GM23248 (cell line): ENCODE results near the gene CLSTN2. TPM values are rescaled to one million over a fixed set of nuclear protein-coding genes. Genes with fewer than 3 reads are reported as not detected.

ENCODE experiments used
- DNase-seq: peaks from one replicate; pipeline ENCODE4 v3.0.0-alpha.2; 2015
- H2AFZ ChIP-seq: fragments of 200-600 bp; sonication (generic); 2 replicates; pipeline ENCODE4 v1.6.1; 2016; ENCODE audit warnings: antibody characterized with exemption
- H3F3A ChIP-seq: fragments of 200-600 bp; sonication (generic); 2 replicates; pipeline ENCODE4 v1.6.1; 2016; ENCODE audit warnings: mild to moderate bottlenecking, antibody characterized with exemption, mixed run types; ENCODE audit not compliant: insufficient read depth
- H3K27ac ChIP-seq: fragments of 200-600 bp; sonication (generic); 2 replicates; pipeline ENCODE4 v1.5.1; 2016; ENCODE audit warnings: mild to moderate bottlenecking
- H3K27me3 ChIP-seq: fragments of 200-600 bp; sonication (generic); replicated peaks from 2 replicates; pipeline ENCODE4 v1.6.1; 2016; ENCODE audit warnings: mild to moderate bottlenecking; ENCODE audit not compliant: insufficient read depth
- H3K36me3 ChIP-seq: fragments of 200-600 bp; sonication (generic); 2 replicates; pipeline ENCODE4 v1.6.1; 2016; ENCODE audit warnings: low read depth, mild to moderate bottlenecking
- H3K4me1 ChIP-seq: fragments of 200-600 bp; sonication (generic); 2 replicates; pipeline ENCODE4 v1.6.1; 2016; ENCODE audit warnings: mild to moderate bottlenecking; ENCODE audit not compliant: insufficient read depth
- H3K4me2 ChIP-seq: fragments of 200-600 bp; sonication (generic); one replicate; pipeline ENCODE4 v1.6.1; 2016; ENCODE audit warnings: mild to moderate bottlenecking; ENCODE audit not compliant: unreplicated experiment
- H3K4me3 ChIP-seq: fragments of 200-600 bp; sonication (generic); 2 replicates; pipeline ENCODE4 v1.5.1; 2016; ENCODE audit warnings: mild to moderate bottlenecking
- H3K79me2 ChIP-seq: fragments of 200-600 bp; sonication (generic); 2 replicates; pipeline ENCODE4 v1.6.1; 2016; ENCODE audit warnings: mild to moderate bottlenecking; ENCODE audit not compliant: insufficient read depth
- H3K9ac ChIP-seq: fragments of 200-600 bp; sonication (generic); 2 replicates; pipeline ENCODE4 v1.6.1; 2016; ENCODE audit warnings: mild to moderate bottlenecking
- H3K9me2 ChIP-seq: fragments of 200-600 bp; sonication (generic); 2 replicates; pipeline ENCODE4 v1.6.1; 2016; ENCODE audit warnings: mixed run types, mild to moderate bottlenecking, moderate library complexity; ENCODE audit not compliant: insufficient read depth
- H3K9me3 ChIP-seq: fragments of 200-600 bp; sonication (generic); one replicate; pipeline ENCODE4 v1.6.1; 2017; ENCODE audit warnings: low read depth
- H4K20me1 ChIP-seq: fragments of 200-600 bp; sonication (generic); 2 replicates; pipeline ENCODE4 v1.6.0; 2016; ENCODE audit not compliant: insufficient read depth
- EZH2 ChIP-seq: fragments of 200-600 bp; sonication (generic); IDR thresholded peaks from 2 replicates; pipeline ENCODE4 v1.6.1; 2018; ENCODE audit warnings: antibody characterized with exemption, mild to moderate bottlenecking; ENCODE audit not compliant: insufficient read depth, poor library complexity, severe bottlenecking
- EZH2phosphoT487 ChIP-seq: fragments of 200-600 bp; sonication (generic); IDR thresholded peaks from 2 replicates; pipeline ENCODE4 v1.6.1; 2018; ENCODE audit warnings: antibody characterized with exemption, moderate library complexity, mild to moderate bottlenecking, low read depth; ENCODE audit not compliant: insufficient read depth
- WGBS, 2 experiments: methylation state at CpG; one replicate each; pipeline ENCODE4 v1.1.6; 2015 to 2017; ENCODE audit warnings: low lambda C conversion rate in 2 of 2, low coverage in 1 of 2; ENCODE audit errors: missing lambda C conversion rate in 2 of 2; 5-methylcytosine and 5-hydroxymethylcytosine counted together
- in situ Hi-C: fragments of 300-500 bp; cut with MboI; formaldehyde crosslinking; loops from 2 replicates; pipeline ENCODE4 v1.15.0; 2020
- polyA plus RNA-seq: library from polyadenylated mRNA; unstranded; fragments of >200 nt; fragmentation: Nextera tagmentation; extraction: Ambion mirVana; gene quantifications from 2 replicates; pipeline ENCODE4 v1.2.1, GENCODE V29; 2016
- total RNA-seq: library from RNA; depleted of rRNA; stranded (reverse); fragments of >200 nt; shearing (Covaris generic); gene quantifications from 2 replicates; pipeline ENCODE4 v1.2.3, GENCODE V29; 2014

Gene CLSTN2
- total and polyA plus RNA-seq, 2 experiments from 2014 or later = not detected

DNA sequence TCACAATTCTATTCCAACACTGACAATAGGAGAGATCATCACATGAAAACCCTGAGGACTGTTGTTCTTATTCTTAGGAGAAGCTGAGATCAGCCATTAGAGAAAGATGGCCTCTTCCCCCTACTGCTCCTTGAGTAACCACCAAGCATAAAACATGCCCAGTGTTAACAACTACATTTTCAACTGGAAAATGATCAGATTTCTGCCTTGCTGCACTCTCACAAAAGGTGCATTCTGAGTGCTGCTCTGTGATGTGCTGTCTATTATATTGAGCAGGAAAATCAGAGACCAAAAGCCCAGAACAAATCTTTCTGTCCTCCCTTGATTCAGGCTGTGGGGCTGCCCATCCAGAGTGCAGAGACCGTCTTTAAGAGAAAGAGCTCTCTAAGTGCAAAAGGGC, 438.2 kb downstream of the CLSTN2 start:
- Histone ChIP-seq H3K4me1 (no peaks in the 10 kb centered on the region), H3K27ac (no peak overlapping the region), H4K20me1 (no peaks in the 10 kb centered on the region), H3K9ac (no peak overlapping the region), H3K36me3 (no peaks in the 10 kb centered on the region), H2AFZ (no peak overlapping the region), H3F3A (no peaks in the 10 kb centered on the region), H3K79me2 (no peaks in the 10 kb centered on the region), H3K9me2 (no peaks in the 10 kb centered on the region), H3K4me2 (no peak overlapping the region), H3K9me3 (no peaks in the 10 kb centered on the region), H3K27me3 (no peaks in the 10 kb centered on the region), H3K4me3 (no peak overlapping the region)
- no peak for TF ChIP-seq EZH2
- TF ChIP-seq EZH2phosphoT487 = no peak
- in situ Hi-C loops = no loop called here
- 14 to 33% methylated on average over 1 of the region's 1 CpG for WGBS, 2 experiments
- no peak for DNase-seq

DNA sequence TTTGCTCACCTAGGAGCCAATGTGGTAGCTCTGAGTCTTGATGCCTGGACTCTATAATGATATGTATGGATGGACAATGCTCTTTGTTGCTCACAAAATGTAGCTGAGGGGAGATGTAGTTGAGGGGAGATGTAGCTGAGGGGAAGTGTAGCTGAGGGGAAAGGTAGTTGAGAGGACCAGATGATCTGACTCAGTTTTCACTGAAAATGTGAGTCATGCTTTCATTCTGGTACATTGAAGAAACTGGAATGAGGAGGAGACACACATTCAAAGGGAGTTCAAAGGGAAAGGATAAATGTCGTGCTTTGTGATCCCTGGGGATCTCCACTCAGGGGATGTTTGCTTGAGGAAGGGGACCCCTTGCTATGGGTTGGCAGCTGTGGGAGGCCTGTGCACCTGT, 440.0 kb downstream of the CLSTN2 start:
- Histone ChIP-seq H3K9me3 (no peaks in the 10 kb centered on the region), H3K4me1 (no peaks in the 10 kb centered on the region), H2AFZ (no peak overlapping the region), H3K9ac (no peak overlapping the region), H3K4me3 (no peak overlapping the region), H3K27me3 (no peaks in the 10 kb centered on the region), H3K4me2 (no peak overlapping the region), H3K9me2 (no peaks in the 10 kb centered on the region), H3K79me2 (no peaks in the 10 kb centered on the region), H3K36me3 (no peaks in the 10 kb centered on the region), H3F3A (no peaks in the 10 kb centered on the region), H3K27ac (no peak overlapping the region), H4K20me1 (no peaks in the 10 kb centered on the region)
- in situ Hi-C loops = no loop called here
- 0 to 11% methylated on average over 1 of the region's 1 CpG for WGBS, 2 experiments
- TF ChIP-seq EZH2phosphoT487 (no peak), EZH2 (no peak)
- DNase-seq = no peak

DNA sequence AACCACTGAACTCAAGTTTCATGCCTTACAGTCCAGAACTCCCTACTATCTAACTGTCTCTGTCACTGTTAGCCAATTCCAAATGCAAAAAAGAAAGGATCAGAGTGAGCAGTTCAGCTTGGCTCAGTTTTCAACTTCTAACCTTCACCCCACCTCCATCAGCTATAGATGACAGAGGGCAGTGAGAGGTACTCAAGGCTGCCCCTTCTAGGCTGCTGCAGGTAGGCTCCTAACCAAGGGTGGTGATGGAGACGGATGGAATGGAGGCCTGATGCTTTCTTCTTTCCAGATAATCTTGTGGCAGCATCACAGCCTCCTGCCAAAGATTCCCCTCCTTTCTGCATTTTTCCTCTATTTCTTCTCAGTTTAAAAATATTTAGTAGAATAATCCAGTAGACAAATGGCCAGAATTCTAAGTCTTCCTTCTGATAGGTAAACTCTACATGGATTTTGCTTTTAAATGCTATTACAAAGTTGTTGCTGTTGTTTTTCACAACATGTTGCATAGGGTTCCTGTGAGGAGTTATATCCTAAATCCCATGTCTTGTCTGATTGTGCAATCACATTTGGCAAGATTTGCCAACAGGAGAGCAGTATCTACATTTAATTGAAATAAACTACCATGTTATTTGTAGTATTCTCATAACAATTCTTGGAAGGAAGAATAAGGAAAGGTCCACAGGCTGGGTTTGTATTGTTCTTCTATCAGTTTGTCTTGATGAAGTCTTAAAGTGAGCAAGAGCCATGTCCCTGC, 441.3 kb downstream of the CLSTN2 start:
- H3K9ac ChIP-seq = no peak overlapping the region
- H3K9me3 ChIP-seq = no peaks in the 10 kb centered on the region
- no peak overlapping the region for H3K4me3 ChIP-seq
- WGBS, 2 experiments = 32 to 60% methylated on average over 1 of the region's 1 CpG
- no peaks in the 10 kb centered on the region for H3F3A ChIP-seq
- TF ChIP-seq EZH2phosphoT487 (no peak), EZH2 (no peak)
- H3K4me2 ChIP-seq = no peak overlapping the region
- H3K36me3 ChIP-seq = no peaks in the 10 kb centered on the region
- H3K9me2 ChIP-seq = no peaks in the 10 kb centered on the region
- no peaks in the 10 kb centered on the region; the same call in 1 of the 2 replicates for H3K27me3 ChIP-seq
- no peaks in the 10 kb centered on the region for H3K79me2 ChIP-seq
- no peaks in the 10 kb centered on the region for H3K4me1 ChIP-seq
- H3K27ac ChIP-seq = no peak overlapping the region
- no peak for DNase-seq
- no peak overlapping the region for H2AFZ ChIP-seq
- in situ Hi-C loops = no loop called here
- H4K20me1 ChIP-seq = no peaks in the 10 kb centered on the region

DNA sequence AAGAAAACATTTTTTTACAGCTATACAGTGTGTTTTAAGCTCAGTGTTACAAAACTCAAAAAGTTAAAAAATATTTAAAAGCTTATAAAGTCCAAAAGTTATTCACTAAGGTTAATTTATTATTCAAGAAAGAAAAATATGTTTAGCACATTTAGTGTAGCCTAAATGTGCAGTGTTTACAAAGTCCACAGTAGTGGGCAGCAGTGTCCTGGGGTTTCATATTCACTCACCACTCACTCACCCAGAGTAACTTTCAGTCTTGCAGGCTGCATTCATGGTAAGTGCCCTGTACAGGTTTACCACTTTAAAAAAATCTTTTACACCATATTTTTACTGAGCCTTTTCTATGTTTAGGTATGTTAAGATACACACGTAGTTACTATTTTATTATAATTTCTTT, 442.7 kb downstream of the CLSTN2 start:
- H3K36me3 ChIP-seq = no peaks in the 10 kb centered on the region
- H3K27ac ChIP-seq = no peak overlapping the region
- no peaks in the 10 kb centered on the region for H3K79me2 ChIP-seq
- H3K9ac ChIP-seq = no peak overlapping the region
- H3F3A ChIP-seq = no peaks in the 10 kb centered on the region
- H4K20me1 ChIP-seq = no peaks in the 10 kb centered on the region
- TF ChIP-seq EZH2phosphoT487 (no peak), EZH2 (no peak)
- DNase-seq = no peak
- H3K9me3 ChIP-seq = no peaks in the 10 kb centered on the region
- H3K4me1 ChIP-seq = no peaks in the 10 kb centered on the region
- WGBS, 2 experiments = 43 to 50% methylated on average over 1 of the region's 1 CpG
- no peak overlapping the region for H2AFZ ChIP-seq
- H3K27me3 ChIP-seq = no peaks in the 10 kb centered on the region; the same call in 1 of the 2 replicates
- no peak overlapping the region for H3K4me2 ChIP-seq
- H3K4me3 ChIP-seq = no peak overlapping the region
- in situ Hi-C loops = no loop called here
- no peaks in the 10 kb centered on the region for H3K9me2 ChIP-seq
